Lung (tissue), 12 donors: ENCODE measurements around the gene HSBP1L1. TPM values are rescaled to one million over a fixed set of nuclear protein-coding genes. Genes with fewer than 3 reads are reported as not detected.
"Not testable (repeated sequence)": the region's sequence is repeated elsewhere in the genome, so short reads cannot be mapped to it uniquely, and the experiment has no call there.

Source experiments
- ATAC-seq: fragments of 200-7000 bp; cut with Tn5 transposase; one replicate; pipeline ENCODE4 v1.9.1; 2020; ENCODE audit warnings: moderate number of reproducible peaks; ENCODE audit not compliant: insufficient read depth, low FRiP score
- DNase-seq, 3 donors: peaks; one replicate each; pipeline ENCODE4 v3.0.0-alpha.2; 2013 to 2017
- H3K27ac ChIP-seq, 2 donors: one replicate each; pipeline ENCODE4 v1.5.1; 2013; ENCODE audit warnings: mild to moderate bottlenecking in 2 of 2, moderate library complexity in 2 of 2, control low read depth in 1 of 2, inconsistent platforms in 1 of 2, low read depth in 1 of 2, low read length in 1 of 2
- H3K27me3 ChIP-seq, 3 donors: one replicate each; pipeline ENCODE4 v1.5.1; 2013; ENCODE audit warnings: low read length in 2 of 3; ENCODE audit not compliant: control insufficient read depth in 3 of 3, insufficient read depth in 3 of 3
- H3K36me3 ChIP-seq, 4 donors: one replicate each; pipeline ENCODE4 v1.5.1; 2013; ENCODE audit warnings: low read length in 4 of 4, mild to moderate bottlenecking in 1 of 4, moderate library complexity in 1 of 4; ENCODE audit not compliant: control insufficient read depth in 4 of 4, insufficient read depth in 4 of 4
- H3K4me1 ChIP-seq, 5 donors: one replicate each; pipeline ENCODE4 v1.5.1; 2013; ENCODE audit warnings: low read length in 5 of 5, mild to moderate bottlenecking in 2 of 5, moderate library complexity in 1 of 5; ENCODE audit not compliant: control insufficient read depth in 5 of 5, insufficient read depth in 5 of 5
- H3K4me3 ChIP-seq: one replicate; pipeline ENCODE4 v1.5.1; 2013; ENCODE audit warnings: mild to moderate bottlenecking, control low read depth, moderate library complexity
- H3K9ac ChIP-seq, 2 donors: one replicate each; pipeline ENCODE4 v1.5.1; 2013; ENCODE audit warnings: low read length in 2 of 2, control low read depth in 1 of 2; ENCODE audit not compliant: insufficient read depth in 1 of 2
- H3K9me3 ChIP-seq, 4 donors: one replicate each; pipeline ENCODE4 v1.5.1; 2013; ENCODE audit warnings: low read length in 3 of 4, mild to moderate bottlenecking in 1 of 4, moderate library complexity in 1 of 4; ENCODE audit not compliant: control insufficient read depth in 4 of 4, insufficient read depth in 3 of 4
- CTCF ChIP-seq: IDR thresholded peaks from 2 replicates; pipeline ENCODE4 v1.5.1; 2012; ENCODE audit warnings: mild to moderate bottlenecking; ENCODE audit errors: control extremely low read depth, extremely low read depth
- WGBS, 2 donors: extraction: QIAGEN DNeasy Blood & Tissue Kit; methylation state at CpG; one replicate each; pipeline ENCODE4 v1.1.7; 2013; 5-methylcytosine and 5-hydroxymethylcytosine counted together
- polyA plus RNA-seq, 2 donors: library from polyadenylated mRNA; stranded (reverse); fragments of 200-250 nt; gene quantifications; one replicate each; pipeline ENCODE4 v1.2.1, GENCODE V29; 2013
- total RNA-seq, 2 donors: library from RNA; depleted of rRNA in 1 of 2; stranded (reverse); fragments of >200 nt in 1 of 2; gene quantifications; one replicate each; pipeline ENCODE4 v1.2.1, GENCODE V29; 2014 to 2021
- donor health status: control.
- donor health status: control.
- donor health status: Bipolar disorder and iron deficiency.
- donor health status: healthy.
- donor health status: DM: yes; HTN: yes; CAD: no.

HSBP1L1 gene
- total and polyA plus RNA-seq, 4 donors: 23.2 to 80.9 (median 34.3) TPM

- Histone ChIP-seq H3K9ac (no peak overlapping the region), H3K4me3 (no peak overlapping the region), H3K27me3 (no peaks in the 10 kb centered on the region), H3K4me1 (peaks cover 0 to 21% (median 10%) of the 10 kb centered on the region in 5 donors), H3K9me3 (peaks cover 0 to 3% (median 0%) of the 10 kb centered on the region in 4 donors), H3K36me3 (no peaks in the 10 kb centered on the region), H3K27ac (no peak overlapping the region)
- ATAC-seq: no peak
- WGBS, 2 donors: 97 to 100% methylated on average over 2 of the region's 2 CpGs
- no peak for DNase-seq
- no peak for TF ChIP-seq CTCF
These were observed 5.5 kb upstream of the HSBP1L1 start for GRCh38 chr18:79958981-79959380.

GRCh38 chr18:79960161-79960801, 4.2 kb upstream of the HSBP1L1 start:
- not testable (repeated sequence) for H3K9me3 ChIP-seq, H3K9ac ChIP-seq, H3K27me3 ChIP-seq, ATAC-seq, H3K4me3 ChIP-seq, H3K36me3 ChIP-seq
- peak overlapping the region in 1 of 2 donors; percentile 90 for H3K27ac ChIP-seq
- H3K4me1 ChIP-seq: peaks cover 0 to 23% (median 15%) of the 10 kb centered on the region in 5 donors
- DNase-seq: peak in 1 of 3 donors; percentile 38
- 21 to 31% methylated on average over 12 of the region's 12 CpGs for WGBS, 2 donors

GRCh38 chr18:79960921-79961526, 3.4 kb upstream of the HSBP1L1 start:
- DNase-seq: no peak
- TF ChIP-seq CTCF: no peak
- WGBS, 2 donors: 88 to 91% methylated on average over 16 of the region's 16 CpGs
- H3K36me3 ChIP-seq: no peaks in the 10 kb centered on the region
- no peak for ATAC-seq
- H3K9ac ChIP-seq: no peak overlapping the region
- H3K27ac ChIP-seq: peak overlapping the region in 1 of 2 donors; percentile 90
- peaks cover 0 to 3% (median 0%) of the 10 kb centered on the region in 4 donors for H3K9me3 ChIP-seq
- H3K4me1 ChIP-seq: peaks cover 0 to 25% (median 16%) of the 10 kb centered on the region in 5 donors
- H3K4me3 ChIP-seq: no peak overlapping the region
- H3K27me3 ChIP-seq: peaks cover 0 to 5% (median 0%) of the 10 kb centered on the region in 3 donors

- no peak for DNase-seq
- ATAC-seq: peak; percentile 31
These were observed 2.7 kb upstream of the HSBP1L1 start for GRCh38 chr18:79961527-79962291.

More at GRCh38 chr18:79961527-79962291, 2.7 kb upstream of the HSBP1L1 start:
- TF ChIP-seq CTCF: no peak
- Histone ChIP-seq H3K27ac (peak overlapping the region in 1 of 2 donors; percentile 90), H3K36me3 (no peaks in the 10 kb centered on the region), H3K9ac (no peak overlapping the region), H3K27me3 (peaks cover 0 to 7% (median 0%) of the 10 kb centered on the region in 3 donors), H3K4me3 (no peak overlapping the region), H3K4me1 (peaks cover 0 to 25% (median 18%) of the 10 kb centered on the region in 5 donors), H3K9me3 (peaks cover 0 to 3% (median 0%) of the 10 kb centered on the region in 4 donors)
- WGBS, 2 donors: 56 to 70% methylated on average over 29 of the region's 29 CpGs
